Osteocyte (in vitro differentiated cells): Measurements from ENCODE around the gene ZBTB3. TPM values are rescaled to one million over a fixed set of nuclear protein-coding genes. Genes with fewer than 3 reads are reported as not detected.

Experiments used
- DNase-seq: peaks from one replicate; pipeline ENCODE4 v3.0.0; 2021; ENCODE audit warnings: mixed read lengths; ENCODE audit not compliant: unreplicated experiment; ENCODE audit errors: extremely low spot score
- H3K27ac Mint-ChIP-seq: one replicate; pipeline ENCODE4 v1.8.0; 2021; ENCODE audit warnings: mild to moderate bottlenecking, mixed read lengths; ENCODE audit not compliant: unreplicated experiment
- H3K27me3 Mint-ChIP-seq: one replicate; pipeline ENCODE4 v1.8.0; 2021; ENCODE audit warnings: mixed read lengths; ENCODE audit not compliant: unreplicated experiment
- H3K36me3 Mint-ChIP-seq: one replicate; pipeline ENCODE4 v1.8.0; 2021; ENCODE audit warnings: mixed read lengths; ENCODE audit not compliant: unreplicated experiment
- H3K4me1 Mint-ChIP-seq: one replicate; pipeline ENCODE4 v1.8.0; 2021; ENCODE audit warnings: mixed read lengths; ENCODE audit not compliant: unreplicated experiment
- H3K4me3 Mint-ChIP-seq: one replicate; pipeline ENCODE4 v1.8.0; 2021; ENCODE audit warnings: mild to moderate bottlenecking, moderate library complexity, mixed read lengths; ENCODE audit not compliant: unreplicated experiment
- H3K9me3 Mint-ChIP-seq: one replicate; pipeline ENCODE4 v1.8.0; 2021; ENCODE audit warnings: mixed read lengths; ENCODE audit not compliant: unreplicated experiment
- total RNA-seq: library from RNA; stranded (reverse); gene quantifications from 2 replicates; pipeline ENCODE4 v1.2.1, GENCODE V29; 2021
- TF ChIP-seq, protein P1 (sequence below): fragments of 200-600 bp; sonication (generic); IDR thresholded peaks from 2 replicates; pipeline ENCODE4 v1.5.0; 2021; ENCODE audit warnings: antibody characterized with exemption, mild to moderate bottlenecking, moderate library complexity

The ZBTB3 gene
- total RNA-seq, 1 donor from 2014 or later: 11.2 TPM

- Mint-ChIP-seq H3K4me3 (peak overlapping the region; percentile 85), H3K36me3 (peaks cover 29% of the 10 kb centered on the region), H3K4me1 (peaks cover 43% of the 10 kb centered on the region), H3K27ac (peak overlapping the region; percentile 87), H3K27me3 (no peaks in the 10 kb centered on the region), H3K9me3 (no peaks in the 10 kb centered on the region)
- TF ChIP-seq, protein P1, sequence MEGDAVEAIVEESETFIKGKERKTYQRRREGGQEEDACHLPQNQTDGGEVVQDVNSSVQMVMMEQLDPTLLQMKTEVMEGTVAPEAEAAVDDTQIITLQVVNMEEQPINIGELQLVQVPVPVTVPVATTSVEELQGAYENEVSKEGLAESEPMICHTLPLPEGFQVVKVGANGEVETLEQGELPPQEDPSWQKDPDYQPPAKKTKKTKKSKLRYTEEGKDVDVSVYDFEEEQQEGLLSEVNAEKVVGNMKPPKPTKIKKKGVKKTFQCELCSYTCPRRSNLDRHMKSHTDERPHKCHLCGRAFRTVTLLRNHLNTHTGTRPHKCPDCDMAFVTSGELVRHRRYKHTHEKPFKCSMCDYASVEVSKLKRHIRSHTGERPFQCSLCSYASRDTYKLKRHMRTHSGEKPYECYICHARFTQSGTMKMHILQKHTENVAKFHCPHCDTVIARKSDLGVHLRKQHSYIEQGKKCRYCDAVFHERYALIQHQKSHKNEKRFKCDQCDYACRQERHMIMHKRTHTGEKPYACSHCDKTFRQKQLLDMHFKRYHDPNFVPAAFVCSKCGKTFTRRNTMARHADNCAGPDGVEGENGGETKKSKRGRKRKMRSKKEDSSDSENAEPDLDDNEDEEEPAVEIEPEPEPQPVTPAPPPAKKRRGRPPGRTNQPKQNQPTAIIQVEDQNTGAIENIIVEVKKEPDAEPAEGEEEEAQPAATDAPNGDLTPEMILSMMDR: no peak
- no peak for DNase-seq
Measured at GRCh38 chr11:62792202-62792575, 38.2 kb upstream of the ZBTB3 start.

GRCh38 chr11:62791501-62792201, 37.7 kb upstream of the ZBTB3 start, which contains the start of gene TMEM223:
Gene TMEM223, minus strand, starts transcription at chr11:62792006. Its CDS starts 12 bp downstream, at chr11:62791994.
- peak; percentile 95 for DNase-seq

DNA sequence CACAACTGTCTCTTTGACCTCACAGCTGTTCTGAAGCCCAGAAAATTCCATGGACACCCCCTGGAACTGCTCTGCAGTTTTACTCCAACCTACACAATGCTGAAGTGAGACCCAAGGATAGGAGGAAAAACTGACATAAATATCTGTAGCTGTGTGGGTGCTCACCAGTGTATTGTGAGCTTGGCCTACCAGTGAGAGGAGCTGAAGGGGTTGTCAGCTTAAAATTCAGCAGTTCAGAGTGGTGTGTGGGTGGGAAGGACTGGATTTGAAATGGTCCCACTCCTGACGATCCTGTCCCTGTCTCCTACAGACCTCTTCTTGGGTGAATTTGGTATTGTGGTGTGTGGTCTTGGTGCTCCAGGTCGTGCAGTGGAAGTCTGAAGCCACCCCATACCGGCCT, 35.6 kb upstream of the ZBTB3 start:
- peak overlapping the region; percentile 34 for H3K27ac Mint-ChIP-seq
- no peaks in the 10 kb centered on the region for H3K9me3 Mint-ChIP-seq
- no peak for DNase-seq
- TF ChIP-seq, protein P1: no peak
- H3K27me3 Mint-ChIP-seq: no peaks in the 10 kb centered on the region
- H3K36me3 Mint-ChIP-seq: peaks cover 13% of the 10 kb centered on the region
- peak overlapping the region; percentile 90 for H3K4me3 Mint-ChIP-seq
- peaks cover 51% of the 10 kb centered on the region for H3K4me1 Mint-ChIP-seq

More at GRCh38 chr11:62791501-62792201, 37.7 kb upstream of the ZBTB3 start, which contains the start of gene TMEM223:
- H3K9me3 Mint-ChIP-seq: no peaks in the 10 kb centered on the region
- H3K27ac Mint-ChIP-seq: peak within 1 kb of the TSS; percentile 87
- no peaks in the 10 kb centered on the region for H3K27me3 Mint-ChIP-seq
- TF ChIP-seq, protein P1: peak; percentile 20
- peaks cover 43% of the 10 kb centered on the region for H3K4me1 Mint-ChIP-seq
- H3K4me3 Mint-ChIP-seq: peak within 1 kb of the TSS; percentile 85
- H3K36me3 Mint-ChIP-seq: peaks cover 28% of the 10 kb centered on the region

GRCh38 chr11:62788991-62789390, 35.0 kb upstream of the ZBTB3 start:
- no peak for DNase-seq
- H3K27ac Mint-ChIP-seq: peak overlapping the region; percentile 41
- H3K4me3 Mint-ChIP-seq: peak overlapping the region; percentile 90
- H3K4me1 Mint-ChIP-seq: peaks cover 51% of the 10 kb centered on the region
- TF ChIP-seq, protein P1: no peak
- no peaks in the 10 kb centered on the region for H3K9me3 Mint-ChIP-seq
- no peaks in the 10 kb centered on the region for H3K27me3 Mint-ChIP-seq
- peaks cover 8% of the 10 kb centered on the region for H3K36me3 Mint-ChIP-seq

DNA sequence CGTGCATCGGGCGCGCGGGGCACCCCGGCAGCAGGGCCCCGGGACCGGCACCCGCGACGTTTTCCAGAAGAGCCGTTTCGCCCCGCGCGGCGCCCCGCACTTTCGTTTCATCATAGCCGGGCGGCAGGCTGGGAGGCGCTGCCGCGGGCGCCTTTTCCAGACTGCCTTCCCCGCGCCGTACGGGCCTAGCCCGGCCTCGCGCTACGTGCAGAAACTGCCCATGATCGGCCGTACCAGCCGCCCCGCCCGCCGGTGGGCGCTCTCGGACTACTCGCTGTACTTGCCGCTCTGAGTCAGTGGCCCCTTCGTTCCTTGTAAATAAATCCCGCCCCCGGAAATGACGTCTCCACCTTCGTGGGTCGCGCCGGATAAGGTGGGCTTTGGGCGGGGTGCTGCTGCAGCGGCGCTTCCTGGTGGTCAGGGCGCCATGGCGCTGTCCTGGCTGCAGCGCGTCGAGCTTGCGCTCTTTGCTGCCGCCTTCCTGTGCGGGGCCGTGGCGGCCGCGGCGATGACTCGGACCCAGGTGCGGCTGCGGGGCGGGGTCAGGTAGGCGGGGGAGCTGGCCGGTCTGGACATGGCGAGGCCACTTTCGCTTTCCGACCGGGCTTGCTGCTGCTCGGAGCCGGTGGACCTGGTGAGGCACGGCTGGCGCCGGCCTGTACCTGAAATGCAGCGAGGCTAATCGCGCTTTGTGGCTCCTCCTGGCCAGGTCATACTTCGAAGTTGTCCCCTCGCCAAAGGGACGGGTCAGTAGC, 33.2 kb upstream of the ZBTB3 start, which contains the start of gene TMEM179B:
TSS of gene TMEM179B (plus strand) at position 398 of the 755 bp plus-strand sequence. CDS start at position 428, 30 bp downstream.
- no peaks in the 10 kb centered on the region for H3K27me3 Mint-ChIP-seq
- peak within 1 kb of the TSS; percentile 90 for H3K4me3 Mint-ChIP-seq
- TF ChIP-seq, protein P1: peak; percentile 44
- DNase-seq: peak; percentile 98
- peaks cover 45% of the 10 kb centered on the region for H3K4me1 Mint-ChIP-seq
- H3K27ac Mint-ChIP-seq: peak within 1 kb of the TSS; percentile 90
- peaks cover 12% of the 10 kb centered on the region for H3K36me3 Mint-ChIP-seq
- H3K9me3 Mint-ChIP-seq: no peaks in the 10 kb centered on the region
